GM23338 (cell line): ENCODE results near the gene DYSF. TPM values are rescaled to one million over a fixed set of nuclear protein-coding genes. Genes with fewer than 3 reads are reported as not detected.

Experiments
- ETS1 ChIP-seq: IDR thresholded peaks from 2 replicates; pipeline ENCODE4 v1.6.1; 2016; ENCODE audit warnings: antibody characterized with exemption
- EZH2 ChIP-seq: fragments of 200-600 bp; sonication (generic); IDR thresholded peaks from one replicate; pipeline ENCODE4 v1.8.0; 2017; ENCODE audit warnings: antibody characterized with exemption, mild to moderate bottlenecking, low read depth; ENCODE audit not compliant: unreplicated experiment
- NANOG ChIP-seq: IDR thresholded peaks from 2 replicates; pipeline ENCODE4 v1.6.1; 2016; ENCODE audit warnings: antibody characterized with exemption, borderline replicate concordance
- STAT1 ChIP-seq: IDR thresholded peaks from one replicate; pipeline ENCODE4 v1.6.1; 2016; ENCODE audit warnings: antibody characterized with exemption; ENCODE audit not compliant: unreplicated experiment
- ZNF114 ChIP-seq: fragments of 250-450 bp; sonication (Bioruptor Pico); IDR thresholded peaks from 2 replicates; pipeline ENCODE4 v1.5.0; 2020; ENCODE audit warnings: mild to moderate bottlenecking, moderate library complexity
- polyA plus RNA-seq: library from polyadenylated mRNA; unstranded; fragments of >200 nt; fragmentation: Nextera tagmentation; extraction: Ambion mirVana; gene quantifications from 2 replicates; pipeline ENCODE4 v1.2.1, GENCODE V29; 2016
- total RNA-seq: library from RNA; depleted of rRNA; stranded (reverse); fragments of >200 nt; shearing (Covaris generic); gene quantifications from 2 replicates; pipeline ENCODE4 v1.2.3, GENCODE V29; 2014
- TF ChIP-seq, protein P1 (sequence below): fragments of 250-450 bp; sonication (Bioruptor Pico); IDR thresholded peaks from 2 replicates; pipeline ENCODE4 v1.5.0; 2020; ENCODE audit warnings: mild to moderate bottlenecking, moderate library complexity
- TF ChIP-seq, protein P2 (sequence below), 2 experiments: fragments of 200-600 bp in 1 of 2; sonication (generic) in 1 of 2; conservative IDR thresholded peaks; 2 replicates each; pipeline versions ENCODE4 v1.5.1 to v1.6.1; 2016 to 2017; ENCODE audit warnings: antibody characterized with exemption in 2 of 2, low read depth in 2 of 2, mild to moderate bottlenecking in 2 of 2, moderate library complexity in 1 of 2

The DYSF gene
- total and polyA plus RNA-seq, 2 experiments from 2014 or later, result 7.3 to 21.3 TPM

DNA sequence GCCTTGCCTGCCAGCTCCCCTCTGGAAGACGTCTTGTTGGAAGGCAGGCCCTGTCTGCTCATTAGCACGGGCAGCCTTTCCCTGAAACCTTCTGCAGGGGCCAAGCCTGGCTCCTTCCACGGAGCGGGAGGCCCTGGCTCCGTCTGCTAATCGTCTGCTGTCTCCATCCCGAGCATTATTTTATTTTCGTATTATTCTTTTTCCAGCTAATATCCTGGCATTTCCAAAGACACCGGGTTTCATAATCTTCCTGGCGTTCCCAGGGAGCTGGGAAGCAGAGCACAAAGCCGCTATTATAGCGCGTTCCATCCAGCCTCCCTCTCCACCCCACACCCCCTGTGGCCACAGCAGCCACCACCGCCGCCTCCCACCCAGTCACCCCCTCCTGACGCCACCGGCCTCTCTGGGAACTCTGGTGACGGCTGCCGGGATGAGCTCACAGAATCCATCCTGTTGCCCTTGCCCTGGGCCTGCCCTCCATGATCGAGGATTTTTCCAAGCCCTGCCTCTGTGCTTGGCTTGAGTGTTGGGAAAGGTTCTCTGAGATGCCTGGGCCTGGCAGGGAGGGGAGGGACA is 125.5 kb downstream of the DYSF start (continued):
- TF ChIP-seq, protein P1, sequence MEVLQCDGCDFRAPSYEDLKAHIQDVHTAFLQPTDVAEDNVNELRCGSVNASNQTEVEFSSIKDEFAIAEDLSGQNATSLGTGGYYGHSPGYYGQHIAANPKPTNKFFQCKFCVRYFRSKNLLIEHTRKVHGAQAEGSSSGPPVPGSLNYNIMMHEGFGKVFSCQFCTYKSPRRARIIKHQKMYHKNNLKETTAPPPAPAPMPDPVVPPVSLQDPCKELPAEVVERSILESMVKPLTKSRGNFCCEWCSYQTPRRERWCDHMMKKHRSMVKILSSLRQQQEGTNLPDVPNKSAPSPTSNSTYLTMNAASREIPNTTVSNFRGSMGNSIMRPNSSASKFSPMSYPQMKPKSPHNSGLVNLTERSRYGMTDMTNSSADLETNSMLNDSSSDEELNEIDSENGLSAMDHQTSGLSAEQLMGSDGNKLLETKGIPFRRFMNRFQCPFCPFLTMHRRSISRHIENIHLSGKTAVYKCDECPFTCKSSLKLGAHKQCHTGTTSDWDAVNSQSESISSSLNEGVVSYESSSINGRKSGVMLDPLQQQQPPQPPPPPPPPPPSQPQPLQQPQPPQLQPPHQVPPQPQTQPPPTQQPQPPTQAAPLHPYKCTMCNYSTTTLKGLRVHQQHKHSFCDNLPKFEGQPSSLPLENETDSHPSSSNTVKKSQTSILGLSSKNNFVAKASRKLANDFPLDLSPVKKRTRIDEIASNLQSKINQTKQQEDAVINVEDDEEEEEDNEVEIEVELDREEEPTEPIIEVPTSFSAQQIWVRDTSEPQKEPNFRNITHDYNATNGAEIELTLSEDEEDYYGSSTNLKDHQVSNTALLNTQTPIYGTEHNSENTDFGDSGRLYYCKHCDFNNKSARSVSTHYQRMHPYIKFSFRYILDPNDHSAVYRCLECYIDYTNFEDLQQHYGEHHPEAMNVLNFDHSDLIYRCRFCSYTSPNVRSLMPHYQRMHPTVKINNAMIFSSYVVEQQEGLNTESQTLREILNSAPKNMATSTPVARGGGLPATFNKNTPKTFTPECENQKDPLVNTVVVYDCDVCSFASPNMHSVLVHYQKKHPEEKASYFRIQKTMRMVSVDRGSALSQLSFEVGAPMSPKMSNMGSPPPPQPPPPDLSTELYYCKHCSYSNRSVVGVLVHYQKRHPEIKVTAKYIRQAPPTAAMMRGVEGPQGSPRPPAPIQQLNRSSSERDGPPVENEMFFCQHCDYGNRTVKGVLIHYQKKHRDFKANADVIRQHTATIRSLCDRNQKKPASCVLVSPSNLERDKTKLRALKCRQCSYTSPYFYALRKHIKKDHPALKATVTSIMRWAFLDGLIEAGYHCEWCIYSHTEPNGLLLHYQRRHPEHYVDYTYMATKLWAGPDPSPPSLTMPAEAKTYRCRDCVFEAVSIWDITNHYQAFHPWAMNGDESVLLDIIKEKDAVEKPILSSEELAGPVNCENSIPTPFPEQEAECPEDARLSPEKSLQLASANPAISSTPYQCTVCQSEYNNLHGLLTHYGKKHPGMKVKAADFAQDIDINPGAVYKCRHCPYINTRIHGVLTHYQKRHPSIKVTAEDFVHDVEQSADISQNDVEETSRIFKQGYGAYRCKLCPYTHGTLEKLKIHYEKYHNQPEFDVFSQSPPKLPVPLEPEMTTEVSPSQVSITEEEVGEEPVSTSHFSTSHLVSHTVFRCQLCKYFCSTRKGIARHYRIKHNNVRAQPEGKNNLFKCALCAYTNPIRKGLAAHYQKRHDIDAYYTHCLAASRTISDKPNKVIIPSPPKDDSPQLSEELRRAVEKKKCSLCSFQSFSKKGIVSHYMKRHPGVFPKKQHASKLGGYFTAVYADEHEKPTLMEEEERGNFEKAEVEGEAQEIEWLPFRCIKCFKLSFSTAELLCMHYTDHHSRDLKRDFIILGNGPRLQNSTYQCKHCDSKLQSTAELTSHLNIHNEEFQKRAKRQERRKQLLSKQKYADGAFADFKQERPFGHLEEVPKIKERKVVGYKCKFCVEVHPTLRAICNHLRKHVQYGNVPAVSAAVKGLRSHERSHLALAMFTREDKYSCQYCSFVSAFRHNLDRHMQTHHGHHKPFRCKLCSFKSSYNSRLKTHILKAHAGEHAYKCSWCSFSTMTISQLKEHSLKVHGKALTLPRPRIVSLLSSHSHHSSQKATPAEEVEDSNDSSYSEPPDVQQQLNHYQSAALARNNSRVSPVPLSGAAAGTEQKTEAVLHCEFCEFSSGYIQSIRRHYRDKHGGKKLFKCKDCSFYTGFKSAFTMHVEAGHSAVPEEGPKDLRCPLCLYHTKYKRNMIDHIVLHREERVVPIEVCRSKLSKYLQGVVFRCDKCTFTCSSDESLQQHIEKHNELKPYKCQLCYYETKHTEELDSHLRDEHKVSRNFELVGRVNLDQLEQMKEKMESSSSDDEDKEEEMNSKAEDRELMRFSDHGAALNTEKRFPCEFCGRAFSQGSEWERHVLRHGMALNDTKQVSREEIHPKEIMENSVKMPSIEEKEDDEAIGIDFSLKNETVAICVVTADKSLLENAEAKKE (CRISPR knock-in tag), result no peak
- TF ChIP-seq ETS1, result no peak
- TF ChIP-seq, protein P2, sequence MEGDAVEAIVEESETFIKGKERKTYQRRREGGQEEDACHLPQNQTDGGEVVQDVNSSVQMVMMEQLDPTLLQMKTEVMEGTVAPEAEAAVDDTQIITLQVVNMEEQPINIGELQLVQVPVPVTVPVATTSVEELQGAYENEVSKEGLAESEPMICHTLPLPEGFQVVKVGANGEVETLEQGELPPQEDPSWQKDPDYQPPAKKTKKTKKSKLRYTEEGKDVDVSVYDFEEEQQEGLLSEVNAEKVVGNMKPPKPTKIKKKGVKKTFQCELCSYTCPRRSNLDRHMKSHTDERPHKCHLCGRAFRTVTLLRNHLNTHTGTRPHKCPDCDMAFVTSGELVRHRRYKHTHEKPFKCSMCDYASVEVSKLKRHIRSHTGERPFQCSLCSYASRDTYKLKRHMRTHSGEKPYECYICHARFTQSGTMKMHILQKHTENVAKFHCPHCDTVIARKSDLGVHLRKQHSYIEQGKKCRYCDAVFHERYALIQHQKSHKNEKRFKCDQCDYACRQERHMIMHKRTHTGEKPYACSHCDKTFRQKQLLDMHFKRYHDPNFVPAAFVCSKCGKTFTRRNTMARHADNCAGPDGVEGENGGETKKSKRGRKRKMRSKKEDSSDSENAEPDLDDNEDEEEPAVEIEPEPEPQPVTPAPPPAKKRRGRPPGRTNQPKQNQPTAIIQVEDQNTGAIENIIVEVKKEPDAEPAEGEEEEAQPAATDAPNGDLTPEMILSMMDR (conservative IDR thresholded peaks at IDR 0.05; ENCODE audit: low read depth in 2 of 2), result no peak
- no peak for TF ChIP-seq ZNF114
- TF ChIP-seq STAT1, result no peak
- TF ChIP-seq NANOG, result no peak
- TF ChIP-seq EZH2, result no peak
